Renal pelvis (tissue), 12 donors: ENCODE results near the gene GARRE1. TPM values are rescaled to one million over a fixed set of nuclear protein-coding genes. Genes with fewer than 3 reads are reported as not detected.
"Not testable (repeated sequence)": the region's sequence is repeated elsewhere in the genome, so short reads cannot be mapped to it uniquely, and the experiment has no call there.

Experiments used
- DNase-seq: peaks from one replicate; pipeline ENCODE4 v3.0.0-alpha.2; 2013
- long read RNA-seq, 16 experiments: transcript quantifications; one replicate each; lab custom pipeline, GENCODE V29; 2026
- polyA plus RNA-seq, 3 donors: library from polyadenylated mRNA; unstranded; fragments of 120-200 nt; gene quantifications; one replicate each; pipeline ENCODE4 v1.2.1, GENCODE V29; 2013; ENCODE audit not compliant: insufficient read length in 3 of 3

The GARRE1 gene
- 10 to 100 TPM; 28.3 to 38.5 (median 35.9) TPM for polyA plus RNA-seq
- long read RNA-seq, donor 1, partial matches to known transcripts, result 11 of 16 reads
- long read RNA-seq, donor 1, other reads (novel, unspliced or antisense), result 0 of 16 reads
- long read RNA-seq, donor 2, full-length matches to known transcripts, result 5 of 33 reads
- long read RNA-seq, donor 2, partial matches to known transcripts, result 28 of 33 reads
- long read RNA-seq, donor 2, other reads (novel, unspliced or antisense), result 0 of 33 reads
- long read RNA-seq, donor 3, transcript KIAA0355-205 (3 exons, 1,313 nt), result major isoform, 7 of 62 reads
- long read RNA-seq, donor 3, partial matches to known transcripts, result 55 of 62 reads
- long read RNA-seq, donor 3, other reads (novel, unspliced or antisense), result 0 of 62 reads
- long read RNA-seq, donor 4, full-length matches to known transcripts, result 2 of 10 reads
- long read RNA-seq, donor 4, partial matches to known transcripts, result 8 of 10 reads
- long read RNA-seq, donor 4, other reads (novel, unspliced or antisense), result 0 of 10 reads
- long read RNA-seq, donor 5, partial matches to known transcripts, result 10 of 13 reads
- long read RNA-seq, donor 5, other reads (novel, unspliced or antisense), result 0 of 13 reads
- long read RNA-seq, donor 6, partial matches to known transcripts, result 47 of 48 reads
- long read RNA-seq, donor 6, other reads (novel, unspliced or antisense), result 0 of 48 reads
- long read RNA-seq, donor 7, transcript KIAA0355-205 (3 exons, 1,313 nt), result major isoform, 6 of 56 reads
- long read RNA-seq, donor 7, partial matches to known transcripts, result 47 of 56 reads
- long read RNA-seq, donor 7, other reads (novel, unspliced or antisense), result 0 of 56 reads
- long read RNA-seq, donor 8, full-length matches to known transcripts, result 2 of 13 reads
- long read RNA-seq, donor 8, partial matches to known transcripts, result 11 of 13 reads
- long read RNA-seq, donor 8, other reads (novel, unspliced or antisense), result 0 of 13 reads
- long read RNA-seq, donor 9, full-length matches to known transcripts, result 5 of 41 reads
- long read RNA-seq, donor 9, partial matches to known transcripts, result 36 of 41 reads
- long read RNA-seq, donor 9, other reads (novel, unspliced or antisense), result 0 of 41 reads
- long read RNA-seq, donor 10, full-length matches to known transcripts, result 7 of 83 reads
- long read RNA-seq, donor 10, partial matches to known transcripts, result 76 of 83 reads
- long read RNA-seq, donor 10, other reads (novel, unspliced or antisense), result 0 of 83 reads
- long read RNA-seq, donor 11, full-length matches to known transcripts, result 4 of 23 reads
- long read RNA-seq, donor 11, partial matches to known transcripts, result 19 of 23 reads
- long read RNA-seq, donor 11, other reads (novel, unspliced or antisense), result 0 of 23 reads
- long read RNA-seq, donor 12, partial matches to known transcripts, result 45 of 46 reads
- long read RNA-seq, donor 12, other reads (novel, unspliced or antisense), result 0 of 46 reads
- long read RNA-seq, donor 13, partial matches to known transcripts, result 16 of 21 reads
- long read RNA-seq, donor 13, other reads (novel, unspliced or antisense), result 0 of 21 reads
- long read RNA-seq, donor 14, result 0 reads
- long read RNA-seq, donor 15, full-length matches to known transcripts, result 4 of 32 reads
- long read RNA-seq, donor 15, partial matches to known transcripts, result 28 of 32 reads
- long read RNA-seq, donor 15, other reads (novel, unspliced or antisense), result 0 of 32 reads
- long read RNA-seq, donor 16, partial matches to known transcripts, result 74 of 77 reads
- long read RNA-seq, donor 16, other reads (novel, unspliced or antisense), result 0 of 77 reads

DNA sequence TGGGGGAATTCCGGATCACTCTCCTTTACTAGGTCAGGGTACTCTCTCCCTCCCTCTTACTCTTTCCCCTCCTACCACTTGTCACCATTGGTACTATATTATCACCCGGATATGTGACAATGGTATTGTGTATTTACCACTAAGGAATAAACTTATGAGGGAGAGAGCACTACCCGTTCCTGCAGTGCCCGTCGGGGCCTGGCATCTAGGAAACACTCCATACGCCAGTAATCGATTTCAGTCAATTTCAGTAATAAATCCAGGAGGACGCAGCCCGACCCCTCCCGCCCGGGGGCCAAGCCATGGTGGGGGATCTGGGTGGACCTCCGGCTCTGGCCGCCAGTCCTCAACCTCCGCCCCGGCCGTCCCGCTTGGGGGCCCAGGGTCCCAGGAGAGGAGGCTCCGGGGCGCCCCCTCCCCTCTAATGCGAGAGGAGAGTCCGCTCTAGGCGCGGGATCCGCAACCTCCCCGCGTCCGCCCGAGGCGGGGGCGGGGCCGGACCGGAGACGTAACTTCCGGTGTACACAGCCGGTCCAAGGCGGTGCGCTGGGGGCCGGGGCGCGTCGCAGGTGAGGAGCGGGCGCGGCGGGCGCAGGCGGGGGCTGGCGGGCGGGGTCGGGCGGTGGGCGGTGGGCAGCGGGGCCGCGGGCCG lies at the start of gene GARRE1:
Gene GARRE1, plus strand, starts transcription at position 509 of the 652 bp plus-strand sequence. CDS start 45,920 bp downstream, outside the sequence.
- peak; percentile 90 for DNase-seq

- DNase-seq, result not testable (repeated sequence)
Measured at GRCh38 chr19:34205324-34205723, 49.0 kb upstream of the GARRE1 start.

GRCh38 chr19:34208291-34208884 lies 46.0 kb upstream of the GARRE1 start:
- DNase-seq, result no peak

DNA sequence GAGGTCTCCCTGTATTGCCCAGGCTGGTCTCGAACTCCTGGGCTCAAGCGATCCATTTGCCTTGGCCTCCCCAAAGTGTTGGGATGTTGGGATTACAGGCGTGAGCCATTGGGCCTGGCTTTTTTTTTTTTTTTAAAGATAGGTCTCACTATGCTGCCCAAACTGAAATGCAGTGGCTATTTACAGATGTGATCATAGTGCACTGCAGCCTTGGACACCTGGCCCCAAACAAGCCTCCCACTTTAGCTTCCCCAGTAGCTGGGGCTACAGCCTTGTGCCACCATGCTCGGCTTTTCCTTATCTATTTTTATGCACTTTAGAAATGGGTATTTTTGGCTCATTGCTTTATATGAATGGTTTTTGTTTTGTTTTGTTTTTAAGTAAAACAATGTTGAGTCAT lies 44.6 kb upstream of the GARRE1 start:
- DNase-seq, result no peak

GRCh38 chr19:34213283-34213682 lies 41.1 kb upstream of the GARRE1 start:
- no peak for DNase-seq

DNA sequence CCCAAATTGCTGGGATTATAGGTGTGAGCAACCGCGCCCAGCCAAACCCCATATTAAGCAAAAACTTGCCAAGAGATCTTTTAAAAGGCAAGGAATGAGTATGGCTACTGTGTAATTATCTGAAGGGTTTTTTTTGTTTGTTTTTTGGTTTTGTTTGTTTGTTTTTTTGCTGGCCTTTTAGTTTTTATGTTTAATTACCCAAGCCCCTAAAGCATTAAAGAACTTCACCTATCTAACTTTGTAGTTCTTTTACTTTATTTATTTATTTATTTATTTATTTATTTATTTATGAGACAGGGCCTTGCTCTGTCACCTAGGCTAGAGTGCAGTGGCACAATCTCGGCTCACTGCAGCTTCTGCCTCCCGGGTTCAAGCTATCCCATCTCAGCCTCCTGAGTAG lies 40.3 kb upstream of the GARRE1 start:
- DNase-seq, result no peak

GRCh38 chr19:34215006-34215665 lies 39.2 kb upstream of the GARRE1 start:
- no peak for DNase-seq

GRCh38 chr19:34215666-34216038 lies 38.7 kb upstream of the GARRE1 start:
- DNase-seq, result no peak

DNA sequence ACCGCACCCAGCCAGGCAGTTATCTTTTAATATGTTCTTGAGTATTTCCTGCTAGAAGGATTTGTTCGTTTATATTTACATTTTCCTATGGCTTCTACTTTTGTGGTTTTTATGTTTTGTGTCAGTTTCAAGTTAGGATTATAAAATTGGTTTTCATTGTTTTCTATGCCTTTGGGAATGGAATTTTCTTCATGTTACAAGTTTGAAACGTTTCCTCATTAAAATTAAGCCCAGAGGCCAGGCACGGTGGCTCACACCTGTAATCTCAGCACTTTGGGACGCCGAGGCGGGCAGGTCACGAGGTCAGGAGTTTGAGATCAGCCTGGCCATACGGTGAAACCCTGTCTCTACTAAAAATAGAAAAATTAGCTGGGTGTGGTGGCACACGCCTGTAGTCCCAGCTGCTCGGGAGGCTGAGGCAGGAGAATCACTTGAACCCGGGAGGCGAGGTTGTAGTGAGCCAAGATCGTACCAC lies 37.6 kb upstream of the GARRE1 start:
- DNase-seq, result not testable (repeated sequence)

- peak; percentile 57 for DNase-seq
Measured at GRCh38 chr19:34217952-34218817, 36.2 kb upstream of the GARRE1 start.

DNA sequence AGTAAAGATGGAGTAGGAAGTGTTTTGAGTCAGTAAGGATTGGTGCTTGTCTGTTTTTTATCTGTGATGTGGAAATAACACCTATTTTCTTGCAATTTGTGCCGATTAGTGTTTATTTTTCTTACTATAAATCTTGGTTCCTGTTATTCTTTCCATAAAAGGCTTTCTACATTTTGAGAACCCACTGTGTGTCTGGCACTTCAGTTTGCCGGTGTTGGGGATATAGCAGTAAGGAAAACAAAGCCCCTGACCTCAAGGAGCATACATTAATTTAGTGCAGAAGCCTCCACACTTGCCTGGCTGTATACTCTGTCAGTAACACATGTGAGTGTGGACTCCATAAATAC lies 35.6 kb upstream of the GARRE1 start:
- DNase-seq, result no peak

- peak; percentile 52 for DNase-seq
Measured at GRCh38 chr19:34220472-34221063, 33.8 kb upstream of the GARRE1 start.

- DNase-seq, result no peak
Measured at GRCh38 chr19:34222386-34222785, 32.0 kb upstream of the GARRE1 start.

GRCh38 chr19:34224996-34225658 lies 29.2 kb upstream of the GARRE1 start:
- DNase-seq, result no peak

GRCh38 chr19:34225659-34226015 lies 28.7 kb upstream of the GARRE1 start:
- DNase-seq, result no peak

DNA sequence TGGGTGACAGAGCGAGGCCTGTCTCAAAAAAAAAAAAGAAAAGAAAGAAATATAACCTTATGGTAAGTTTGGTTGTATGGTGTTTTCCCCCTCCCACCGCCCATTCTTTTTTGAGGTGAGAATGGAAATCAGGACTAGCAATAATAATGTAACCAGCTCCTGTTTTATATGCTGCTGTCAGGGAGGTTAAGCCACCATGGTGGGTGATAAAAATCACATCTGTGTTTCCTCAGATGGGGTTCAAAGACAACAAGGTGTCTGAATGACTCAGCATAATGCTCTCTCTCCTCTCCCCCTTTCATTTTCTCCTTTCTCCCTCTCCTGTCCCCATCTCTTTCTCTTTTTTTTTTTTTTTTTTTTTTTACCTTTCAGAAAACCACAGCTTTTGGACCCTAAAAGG lies 28.3 kb upstream of the GARRE1 start:
- DNase-seq, result no peak

- DNase-seq, result no peak
Measured at GRCh38 chr19:34228347-34228746, 26.0 kb upstream of the GARRE1 start.
